Measurements from ENCODE around the gene CDK6.

GRCh38 chr7:92808635-92809034 lies 27.7 kb downstream of the CDK6 start:
- TF ChIP-seq POLR2AphosphoS5 (IDR thresholded peaks at IDR 0.05): no peak
- TF ChIP-seq CTCF (IDR thresholded peaks at IDR 0.05): no peak
- TF ChIP-seq EP300 (IDR thresholded peaks at IDR 0.05): no peak
- TF ChIP-seq POLR2A (IDR thresholded peaks at IDR 0.05; ENCODE audit: low read depth): no peak
